Epithelial cell of proximal tubule (primary cell): ENCODE measurements around the gene ROR1. TPM values are rescaled to one million over a fixed set of nuclear protein-coding genes. Genes with fewer than 3 reads are reported as not detected.

Experiments used
- DNase-seq: peaks from one replicate; pipeline ENCODE4 v3.0.0-alpha.2; 2011; ENCODE audit warnings: low read depth
- H3K4me3 ChIP-seq: 2 replicates; pipeline ENCODE4 v1.5.1; 2011; ENCODE audit warnings: low read depth, mild to moderate bottlenecking, low read length
- CTCF ChIP-seq: conservative IDR thresholded peaks from 2 replicates; pipeline ENCODE4 v1.5.1; 2012; ENCODE audit warnings: low read depth, mild to moderate bottlenecking, low read length
- total RNA-seq: library from RNA; depleted of rRNA; stranded (reverse); fragments of >200 nt; gene quantifications from 2 replicates; pipeline ENCODE4 v1.2.3, GENCODE V29; 2015

ROR1 gene
- total RNA-seq, 1 donor from 2014 or later = 5.9 TPM

GRCh38 chr1:64187646-64188045, 413.8 kb downstream of the ROR1 start:
- no peak overlapping the region for H3K4me3 ChIP-seq
- DNase-seq = no peak
- TF ChIP-seq CTCF = no peak

- no peak for DNase-seq
- no peak for TF ChIP-seq CTCF
- H3K4me3 ChIP-seq = no peak overlapping the region
Observed at GRCh38 chr1:64192290-64192689, 418.5 kb downstream of the ROR1 start.

GRCh38 chr1:64194168-64195080, 420.6 kb downstream of the ROR1 start:
- no peak for DNase-seq
- no peak overlapping the region for H3K4me3 ChIP-seq
- TF ChIP-seq CTCF = no peak

- TF ChIP-seq CTCF = no peak
- no peak overlapping the region for H3K4me3 ChIP-seq
- DNase-seq = no peak
Observed at GRCh38 chr1:64195081-64195395, 421.2 kb downstream of the ROR1 start.

GRCh38 chr1:64196074-64196870, 422.5 kb downstream of the ROR1 start:
- DNase-seq = no peak
- TF ChIP-seq CTCF = no peak
- no peak overlapping the region for H3K4me3 ChIP-seq

- TF ChIP-seq CTCF = no peak
- DNase-seq = no peak
Observed at GRCh38 chr1:64197076-64197475, 423.3 kb downstream of the ROR1 start.

More at GRCh38 chr1:64197076-64197475, 423.3 kb downstream of the ROR1 start:
- H3K4me3 ChIP-seq = no peak overlapping the region
